T-helper 17 cell (primary cell): ENCODE data around the gene KIAA0930. TPM values are rescaled to one million over a fixed set of nuclear protein-coding genes. Genes with fewer than 3 reads are reported as not detected.
"Not testable (repeated sequence)": the region's sequence is repeated elsewhere in the genome, so short reads cannot be mapped to it uniquely, and the experiment has no call there.

Experiments used
- ATAC-seq: fragments of 150-1000 bp; cut with Tn5 transposase; 2 replicates; pipeline ENCODE4 v1.10.0; 2021; ENCODE audit warnings: mild to moderate bottlenecking, moderate library complexity
- DNase-seq, 3 donors: peaks; one replicate each; pipeline versions ENCODE4 v3.0.0 to v3.0.0-alpha.2; 2020 to 2021
- H3K9me3 ChIP-seq: one replicate; pipeline ENCODE4 v1.7.0; 2013; ENCODE audit warnings: low read length, mild to moderate bottlenecking; ENCODE audit not compliant: control insufficient read depth, poor library complexity, severe bottlenecking
- H3K27ac Mint-ChIP-seq: one replicate; pipeline ENCODE4 v1.8.0; 2022; ENCODE audit warnings: mild to moderate bottlenecking, moderate library complexity, mixed read lengths
- H3K27me3 Mint-ChIP-seq: one replicate; pipeline ENCODE4 v1.8.0; 2022; ENCODE audit warnings: mixed read lengths
- H3K36me3 Mint-ChIP-seq: one replicate; pipeline ENCODE4 v1.8.0; 2022; ENCODE audit warnings: low read depth, mixed read lengths
- H3K4me1 Mint-ChIP-seq: one replicate; pipeline ENCODE4 v1.8.0; 2022; ENCODE audit warnings: mild to moderate bottlenecking, mixed read lengths
- H3K4me3 Mint-ChIP-seq: one replicate; pipeline ENCODE4 v1.8.0; 2022; ENCODE audit warnings: mild to moderate bottlenecking, moderate library complexity, mixed read lengths
- total RNA-seq, 4 donors: library from RNA in 2 of 4; stranded (reverse) in 2 of 4; gene quantifications; one replicate each; pipeline ENCODE4 v1.2.3 and lab custom pipeline; 2022 to 2026

The KIAA0930 gene
- total RNA-seq, 2 donors from 2014 or later = 10.9 to 11.6 TPM

DNA sequence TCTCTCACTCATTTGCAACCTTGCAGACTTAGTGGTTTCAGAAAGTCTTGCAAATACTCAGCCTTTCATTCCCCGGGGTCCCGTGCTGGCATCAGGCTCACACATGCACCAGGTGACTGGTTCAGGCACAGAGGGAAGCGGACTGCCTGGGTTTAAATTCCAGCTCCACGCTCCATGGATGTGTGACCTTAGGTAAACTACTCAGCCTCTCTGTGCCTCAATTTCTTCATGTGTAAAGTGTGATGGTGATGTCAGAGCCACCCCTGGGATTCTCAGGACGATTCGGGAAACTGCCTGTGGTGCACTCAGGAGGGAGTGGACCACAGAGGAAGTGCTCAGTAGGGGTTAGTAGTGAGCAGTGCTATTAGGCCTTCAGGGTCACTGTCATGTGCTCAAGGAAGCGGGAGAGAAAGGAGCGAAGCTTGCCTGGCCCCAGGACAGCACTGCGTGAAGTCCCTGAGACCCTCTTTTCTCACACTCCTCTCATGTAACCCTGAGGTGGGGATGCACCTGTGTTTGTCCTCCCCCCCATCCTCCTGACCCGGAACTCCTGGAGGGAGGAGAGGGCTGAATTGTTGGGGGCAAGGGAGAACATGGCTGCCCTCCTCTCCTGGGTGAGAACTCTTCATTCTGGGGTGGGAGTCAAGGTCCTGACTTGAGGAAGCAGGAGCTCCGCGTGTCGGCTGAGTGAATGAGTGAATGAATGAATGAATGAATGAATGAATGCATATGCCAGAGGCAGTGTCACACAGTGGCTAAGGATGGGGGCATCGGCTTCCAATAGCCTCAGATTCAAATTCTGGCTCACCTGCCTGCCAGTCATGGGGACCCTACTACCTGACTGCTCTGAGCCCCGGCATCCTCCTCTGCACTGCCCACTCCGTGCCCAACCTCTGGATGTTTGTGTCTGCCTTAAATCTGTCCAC is 29.7 kb upstream of the KIAA0930 start:
- peaks cover 25% of the 10 kb centered on the region for H3K27me3 Mint-ChIP-seq
- peak overlapping the region; percentile 74 for H3K27ac Mint-ChIP-seq
- H3K36me3 Mint-ChIP-seq = no peaks in the 10 kb centered on the region
- ATAC-seq = no peak
- H3K4me1 Mint-ChIP-seq = peaks cover 12% of the 10 kb centered on the region
- DNase-seq = no peak
- peak overlapping the region; percentile 86 for H3K4me3 Mint-ChIP-seq
- H3K9me3 ChIP-seq = no peaks in the 10 kb centered on the region

DNA sequence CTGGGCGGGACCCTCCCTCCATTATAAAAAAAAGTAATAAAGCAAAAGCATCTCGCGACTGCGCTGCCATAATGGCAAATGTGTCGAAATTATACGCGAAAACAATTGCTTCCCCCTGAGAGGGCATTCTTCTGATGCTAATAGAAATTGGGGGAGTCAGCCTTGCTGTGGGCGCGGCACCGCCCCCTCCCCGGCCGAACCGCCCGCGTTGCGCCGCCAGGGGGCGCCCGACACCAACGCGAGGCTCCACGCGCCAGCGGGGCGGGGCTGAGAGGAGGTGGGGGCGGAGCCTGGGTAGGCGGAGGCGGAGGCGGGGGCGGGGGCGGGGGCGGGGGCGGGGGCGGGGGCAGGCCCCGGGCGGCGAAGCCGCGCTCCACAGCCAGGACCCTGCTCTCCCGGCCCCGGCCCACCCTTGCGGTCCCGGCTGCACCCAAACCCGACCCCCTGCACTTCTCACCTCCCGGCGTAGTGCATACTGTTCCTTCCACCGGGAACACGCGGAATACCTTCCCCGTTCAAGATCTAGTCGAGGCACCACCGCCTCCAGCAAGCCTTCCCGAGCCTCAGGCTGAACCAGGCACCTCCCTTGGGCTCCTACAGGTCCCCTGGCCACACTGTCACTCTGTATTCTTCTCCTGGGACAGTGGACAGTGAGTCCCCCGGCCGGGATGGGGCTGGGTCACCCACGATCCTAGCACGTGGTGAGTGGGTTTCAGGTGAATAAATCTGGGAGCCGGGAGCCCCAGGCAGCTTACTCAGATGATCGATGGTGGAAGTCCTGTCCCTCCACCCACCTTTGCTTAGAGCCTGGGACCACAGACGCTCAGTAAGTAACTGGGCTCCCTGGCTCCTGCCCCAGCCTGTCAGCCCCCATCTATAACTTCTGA is 28.5 kb upstream of the KIAA0930 start:
- peaks cover 24% of the 10 kb centered on the region for H3K27me3 Mint-ChIP-seq
- peaks cover 12% of the 10 kb centered on the region for H3K4me1 Mint-ChIP-seq
- DNase-seq (peak; percentile 90 to 98 (median 94)), ATAC-seq (peak; percentile 99)
- H3K27ac Mint-ChIP-seq = peak overlapping the region; percentile 74
- peak overlapping the region; percentile 86 for H3K4me3 Mint-ChIP-seq
- H3K9me3 ChIP-seq = no peaks in the 10 kb centered on the region
- no peaks in the 10 kb centered on the region for H3K36me3 Mint-ChIP-seq

DNA sequence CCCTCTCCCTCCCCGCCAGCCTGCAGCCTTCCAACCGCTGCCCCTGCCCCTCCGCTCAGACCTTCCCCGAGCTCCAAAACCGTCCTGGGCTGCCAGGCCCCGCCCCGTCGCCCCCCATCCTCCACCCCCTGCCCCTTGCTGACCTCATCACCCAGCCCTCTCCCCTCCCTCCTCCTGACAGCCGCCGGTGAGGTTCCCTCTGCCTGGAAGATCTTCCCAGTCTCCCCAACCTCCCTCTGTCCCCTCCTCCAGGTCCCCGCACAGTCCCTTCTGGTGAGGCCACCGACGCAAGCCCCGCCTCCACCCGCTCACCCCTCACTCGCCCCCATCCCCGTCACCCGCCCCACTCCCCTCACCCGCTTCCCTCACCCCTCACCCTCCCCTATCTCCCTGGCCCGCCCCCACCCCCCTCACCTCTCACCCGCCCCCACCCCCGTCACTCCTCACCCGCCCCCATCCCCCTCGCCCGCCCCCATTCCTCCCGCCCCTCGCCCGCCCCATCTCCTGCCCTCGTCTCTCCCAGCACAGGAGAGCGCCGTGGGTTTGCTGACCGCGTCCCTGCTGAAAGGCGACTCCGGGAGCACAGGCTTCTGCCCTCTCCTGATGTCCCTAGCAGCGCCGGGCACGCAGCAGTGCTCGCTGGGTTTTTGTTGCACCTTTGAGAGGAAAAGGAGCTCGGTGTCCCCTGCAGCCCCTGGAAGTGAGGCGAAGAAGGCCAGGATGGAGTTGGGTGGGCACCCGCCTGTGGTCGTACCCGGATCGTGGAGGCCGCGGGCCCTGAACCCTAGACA is 27.7 kb upstream of the KIAA0930 start:
- Mint-ChIP-seq H3K4me1 (peaks cover 14% of the 10 kb centered on the region), H3K27ac (no peak overlapping the region), H3K36me3 (peaks cover 2% of the 10 kb centered on the region), H3K4me3 (peak overlapping the region; percentile 85), H3K27me3 (peaks cover 25% of the 10 kb centered on the region)
- no peaks in the 10 kb centered on the region for H3K9me3 ChIP-seq
- ATAC-seq = peak; percentile 26
- peak; percentile 14 to 42 (median 31) for DNase-seq

DNA sequence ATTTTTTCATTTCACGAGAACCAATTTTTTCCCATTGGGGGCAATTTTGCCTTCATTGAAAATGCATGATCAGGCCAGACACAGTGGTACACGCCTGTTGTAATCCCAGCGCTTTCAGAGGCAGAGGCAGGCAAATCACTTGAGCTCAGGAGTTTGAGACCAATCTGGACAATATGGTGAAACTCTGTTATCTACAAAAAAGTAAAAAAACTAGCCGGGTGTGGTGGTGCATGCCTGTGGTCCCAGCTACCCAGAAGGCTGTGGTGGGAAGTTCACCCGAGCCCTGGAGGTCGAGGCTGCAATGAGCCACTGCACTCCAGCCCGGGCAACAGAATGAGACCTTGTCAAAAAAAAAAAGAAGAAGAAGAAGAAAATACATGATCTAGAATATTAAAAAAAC is 24.8 kb upstream of the KIAA0930 start:
- peaks cover 42% of the 10 kb centered on the region for H3K27me3 Mint-ChIP-seq
- no peak overlapping the region for H3K4me3 Mint-ChIP-seq
- ATAC-seq (no peak), DNase-seq (no peak)
- peaks cover 2% of the 10 kb centered on the region for H3K36me3 Mint-ChIP-seq
- peaks cover 14% of the 10 kb centered on the region for H3K4me1 Mint-ChIP-seq
- H3K27ac Mint-ChIP-seq = no peak overlapping the region
- no peaks in the 10 kb centered on the region for H3K9me3 ChIP-seq

- H3K4me1 Mint-ChIP-seq = peaks cover 4% of the 10 kb centered on the region
- H3K27ac Mint-ChIP-seq = no peak overlapping the region
- H3K4me3 Mint-ChIP-seq = no peak overlapping the region
- H3K27me3 Mint-ChIP-seq = peaks cover 38% of the 10 kb centered on the region
- no peak for DNase-seq
- peak; percentile 73 for ATAC-seq
- no peaks in the 10 kb centered on the region for H3K9me3 ChIP-seq
- peaks cover 2% of the 10 kb centered on the region for H3K36me3 Mint-ChIP-seq
Observed at GRCh38 chr22:45263463-45264269, 23.0 kb upstream of the KIAA0930 start.

GRCh38 chr22:45262931-45263462 is 22.3 kb upstream of the KIAA0930 start:
- Mint-ChIP-seq H3K36me3 (peaks cover 2% of the 10 kb centered on the region), H3K4me3 (no peak overlapping the region), H3K27me3 (peaks cover 38% of the 10 kb centered on the region), H3K27ac (no peak overlapping the region), H3K4me1 (peaks cover 2% of the 10 kb centered on the region)
- DNase-seq (no peak), ATAC-seq (peak; percentile 12)
- no peaks in the 10 kb centered on the region for H3K9me3 ChIP-seq

DNA sequence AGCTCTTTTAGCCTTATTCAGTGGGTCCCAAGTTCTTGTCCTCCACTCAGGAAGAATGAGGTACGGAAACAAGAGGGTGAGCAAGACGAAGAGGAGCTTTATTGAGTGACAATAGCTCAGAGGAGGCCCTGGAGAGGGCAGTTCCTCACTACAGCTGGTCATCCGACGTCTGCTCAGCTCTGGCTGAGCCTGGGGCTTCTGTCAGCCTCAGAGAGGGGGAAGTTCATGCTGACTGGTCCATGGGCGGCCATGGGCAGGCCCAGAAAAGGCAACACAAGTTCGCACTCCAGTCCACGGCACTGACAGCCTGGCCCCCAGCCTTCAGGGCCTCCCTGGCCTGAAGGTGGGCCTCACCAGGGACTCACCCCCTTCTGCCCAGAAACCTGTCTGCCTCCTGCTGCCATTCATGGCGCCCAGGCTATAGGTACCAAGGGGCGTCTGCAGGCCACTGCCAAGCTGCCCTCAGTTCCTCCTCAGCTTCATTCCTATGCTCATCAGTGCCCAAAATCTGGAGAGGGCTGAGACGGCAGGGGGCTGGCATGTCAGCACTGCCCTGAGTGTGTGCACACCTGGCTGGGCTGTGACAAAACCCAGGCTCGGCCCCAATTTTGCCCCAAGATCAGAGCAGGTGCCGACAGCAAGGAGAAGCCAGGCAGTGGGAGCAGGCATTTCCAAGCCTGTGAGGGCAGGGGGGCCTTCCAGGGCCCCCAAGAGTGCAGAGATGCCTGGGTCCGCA is 21.7 kb upstream of the KIAA0930 start:
- no peak for ATAC-seq
- no peak overlapping the region for H3K4me3 Mint-ChIP-seq
- no peak for DNase-seq
- H3K27ac Mint-ChIP-seq = no peak overlapping the region
- H3K36me3 Mint-ChIP-seq = peaks cover 2% of the 10 kb centered on the region
- H3K9me3 ChIP-seq = no peaks in the 10 kb centered on the region
- H3K4me1 Mint-ChIP-seq = peaks cover 2% of the 10 kb centered on the region
- peaks cover 38% of the 10 kb centered on the region for H3K27me3 Mint-ChIP-seq

GRCh38 chr22:45261407-45262088 is 20.9 kb upstream of the KIAA0930 start:
- Mint-ChIP-seq H3K4me1 (peaks cover 2% of the 10 kb centered on the region), H3K27me3 (peaks cover 38% of the 10 kb centered on the region), H3K27ac (no peak overlapping the region), H3K36me3 (peaks cover 2% of the 10 kb centered on the region), H3K4me3 (no peak overlapping the region)
- DNase-seq (no peak), ATAC-seq (no peak)
- no peaks in the 10 kb centered on the region for H3K9me3 ChIP-seq

DNA sequence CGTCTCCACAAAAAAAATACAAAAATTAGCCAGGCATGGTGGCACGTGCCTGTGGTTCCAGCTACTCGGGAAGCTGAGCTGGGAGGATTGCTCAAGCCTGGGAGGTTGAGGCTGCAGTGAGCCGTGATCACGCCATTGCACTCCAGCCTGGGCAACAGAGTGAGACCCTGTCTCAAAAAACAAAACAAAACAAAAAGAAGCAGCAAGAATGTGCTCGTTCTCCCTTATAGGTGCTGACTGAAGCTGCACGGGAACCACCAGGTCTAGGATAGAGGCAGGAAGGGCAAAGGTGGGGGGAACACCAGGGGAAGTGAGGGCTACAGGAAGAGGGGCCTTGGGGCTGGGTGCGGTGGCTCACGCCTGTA is 19.7 kb upstream of the KIAA0930 start:
- H3K4me1 Mint-ChIP-seq, H3K36me3 Mint-ChIP-seq, H3K9me3 ChIP-seq, DNase-seq, H3K27ac Mint-ChIP-seq, H3K4me3 Mint-ChIP-seq, ATAC-seq: not testable (repeated sequence)
- H3K27me3 Mint-ChIP-seq = peaks cover 34% of the 10 kb centered on the region

DNA sequence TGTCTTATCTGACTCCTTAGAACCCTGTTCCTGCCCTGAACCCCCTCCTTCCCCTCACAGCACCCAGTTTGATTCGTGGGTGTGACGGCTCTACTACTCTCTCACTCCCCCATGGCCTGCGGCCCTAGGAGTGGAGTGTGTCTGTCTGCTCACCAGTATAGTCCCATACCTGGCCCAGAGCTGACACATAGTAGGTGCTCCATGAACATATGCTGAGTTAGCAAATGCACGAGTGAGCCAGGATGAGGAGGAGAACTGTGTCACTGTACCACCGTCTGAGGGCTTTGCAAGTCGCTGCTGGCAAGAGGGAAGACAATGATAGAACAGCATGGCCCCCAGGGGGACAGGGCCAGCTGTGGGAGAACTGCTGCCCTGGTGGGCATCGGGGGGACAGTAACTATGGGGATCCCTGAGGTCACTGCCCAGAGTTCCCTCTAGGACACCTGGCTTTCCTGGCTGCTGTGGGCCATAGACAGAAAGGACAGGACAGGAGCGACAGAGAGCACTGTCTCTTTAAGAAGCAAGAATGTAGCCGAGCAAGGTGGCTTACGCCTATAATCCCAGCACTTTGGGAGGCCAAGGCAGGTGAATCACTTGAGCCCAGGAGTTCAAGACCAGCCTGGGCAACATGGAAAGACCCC is 19.2 kb upstream of the KIAA0930 start:
- DNase-seq (no peak), ATAC-seq (no peak)
- H3K4me1 Mint-ChIP-seq = peaks cover 2% of the 10 kb centered on the region
- peaks cover 34% of the 10 kb centered on the region for H3K27me3 Mint-ChIP-seq
- peaks cover 5% of the 10 kb centered on the region for H3K36me3 Mint-ChIP-seq
- no peaks in the 10 kb centered on the region for H3K9me3 ChIP-seq
- H3K4me3 Mint-ChIP-seq = no peak overlapping the region
- H3K27ac Mint-ChIP-seq = no peak overlapping the region

DNA sequence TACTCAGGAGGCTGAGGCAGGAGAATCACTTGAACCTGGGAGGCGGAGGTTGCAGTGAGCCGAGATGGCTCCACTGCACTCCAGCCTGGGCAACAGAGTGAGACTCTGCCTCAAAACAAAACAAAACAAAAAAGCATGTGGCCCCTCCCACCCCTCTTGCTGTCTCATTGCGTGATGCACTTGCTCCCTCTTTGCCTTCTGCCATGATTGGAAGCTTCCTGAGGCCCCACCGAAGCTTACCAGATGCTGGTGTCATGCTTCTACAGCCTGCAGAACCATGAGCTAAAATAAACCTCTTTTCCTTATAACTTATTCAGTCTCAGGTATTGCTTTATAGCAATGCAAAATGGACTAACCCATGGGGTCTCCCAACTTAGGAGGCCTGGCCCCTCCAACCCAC is 17.2 kb upstream of the KIAA0930 start:
- not testable (repeated sequence) for H3K36me3 Mint-ChIP-seq, H3K9me3 ChIP-seq, H3K4me1 Mint-ChIP-seq, ATAC-seq, H3K27ac Mint-ChIP-seq, DNase-seq, H3K4me3 Mint-ChIP-seq
- H3K27me3 Mint-ChIP-seq = peaks cover 19% of the 10 kb centered on the region
